Hepatocyte (in vitro differentiated cells): ENCODE data around the gene CYTH2. TPM values are rescaled to one million over a fixed set of nuclear protein-coding genes. Genes with fewer than 3 reads are reported as not detected.
A peak's percentile ranks its signal among the peaks of the same experiment; 100 is the strongest.

Source experiments
- DNase-seq: peaks from one replicate; pipeline ENCODE4 v3.0.0-alpha.2; 2016; ENCODE audit warnings: low spot score
- H2AFZ ChIP-seq: fragments of 200-600 bp; sonication (generic); 2 replicates; pipeline ENCODE4 v1.6.0; 2016; ENCODE audit warnings: antibody characterized with exemption, mild to moderate bottlenecking
- H3K27ac ChIP-seq: fragments of 200-600 bp; sonication (generic); 2 replicates; pipeline ENCODE4 v1.5.1; 2016; ENCODE audit warnings: mild to moderate bottlenecking
- H3K27me3 ChIP-seq: fragments of 200-600 bp; sonication (generic); 2 replicates; pipeline ENCODE4 v1.6.1; 2016
- H3K36me3 ChIP-seq: fragments of 200-600 bp; sonication (generic); replicated peaks from 2 replicates; pipeline ENCODE4 v1.5.1; 2016; ENCODE audit warnings: low read depth; ENCODE audit not compliant: insufficient read depth
- H3K4me1 ChIP-seq: fragments of 200-600 bp; sonication (generic); 2 replicates; pipeline ENCODE4 v1.5.1; 2016; ENCODE audit warnings: mild to moderate bottlenecking, moderate library complexity; ENCODE audit not compliant: insufficient read depth
- H3K4me2 ChIP-seq: fragments of 200-600 bp; sonication (generic); 2 replicates; pipeline ENCODE4 v1.6.0; 2016
- H3K4me3 ChIP-seq: fragments of 200-600 bp; sonication (generic); 2 replicates; pipeline ENCODE4 v1.5.1; 2016; ENCODE audit warnings: mild to moderate bottlenecking
- H3K79me2 ChIP-seq: fragments of 200-600 bp; sonication (generic); 2 replicates; pipeline ENCODE4 v1.6.0; 2017; ENCODE audit warnings: mild to moderate bottlenecking
- H3K9me2 ChIP-seq: fragments of 200-600 bp; sonication (generic); replicated peaks from 2 replicates; pipeline ENCODE4 v1.6.0; 2017; ENCODE audit warnings: mild to moderate bottlenecking; ENCODE audit not compliant: insufficient read depth
- H3K9me3 ChIP-seq: fragments of 200-600 bp; sonication (generic); 2 replicates; pipeline ENCODE4 v1.5.1; 2016; ENCODE audit warnings: low read depth, mild to moderate bottlenecking
- H4K20me1 ChIP-seq: fragments of 200-600 bp; sonication (generic); 2 replicates; pipeline ENCODE4 v1.6.0; 2016; ENCODE audit warnings: mild to moderate bottlenecking; ENCODE audit not compliant: insufficient read depth, poor library complexity, severe bottlenecking
- EZH2 ChIP-seq: fragments of 200-600 bp; sonication (generic); IDR thresholded peaks from 2 replicates; pipeline ENCODE4 v1.6.1; 2016; ENCODE audit warnings: antibody characterized with exemption, mild to moderate bottlenecking, borderline replicate concordance
- EZH2phosphoT487 ChIP-seq: fragments of 200-600 bp; sonication (generic); IDR thresholded peaks from one replicate; pipeline ENCODE4 v1.6.1; 2018; ENCODE audit warnings: antibody characterized with exemption, mild to moderate bottlenecking, low read depth, moderate library complexity; ENCODE audit not compliant: unreplicated experiment, severe bottlenecking
- WGBS: methylation state at CpG from one replicate; pipeline ENCODE4 v1.1.6; 2016; ENCODE audit warnings: low lambda C conversion rate; ENCODE audit errors: missing lambda C conversion rate; 5-methylcytosine and 5-hydroxymethylcytosine counted together
- polyA plus RNA-seq: library from polyadenylated mRNA; unstranded; fragments of >200 nt; fragmentation: Nextera tagmentation; extraction: Ambion mirVana; gene quantifications from 2 replicates; pipeline ENCODE4 v1.2.1, GENCODE V29; 2016
- total RNA-seq: library from RNA; depleted of rRNA; stranded (reverse); fragments of >200 nt; gene quantifications from 2 replicates; pipeline ENCODE4 v1.2.3, GENCODE V29; 2014
- TF ChIP-seq, protein P1 (sequence below): fragments of 200-600 bp; sonication (generic); IDR thresholded peaks from 2 replicates; pipeline ENCODE4 v1.5.1; 2016; ENCODE audit warnings: antibody characterized with exemption, mild to moderate bottlenecking; ENCODE audit not compliant: poor library complexity

Gene CYTH2
- total and polyA plus RNA-seq, 2 experiments from 2014 or later = 63.1 to 80.1 TPM

DNA sequence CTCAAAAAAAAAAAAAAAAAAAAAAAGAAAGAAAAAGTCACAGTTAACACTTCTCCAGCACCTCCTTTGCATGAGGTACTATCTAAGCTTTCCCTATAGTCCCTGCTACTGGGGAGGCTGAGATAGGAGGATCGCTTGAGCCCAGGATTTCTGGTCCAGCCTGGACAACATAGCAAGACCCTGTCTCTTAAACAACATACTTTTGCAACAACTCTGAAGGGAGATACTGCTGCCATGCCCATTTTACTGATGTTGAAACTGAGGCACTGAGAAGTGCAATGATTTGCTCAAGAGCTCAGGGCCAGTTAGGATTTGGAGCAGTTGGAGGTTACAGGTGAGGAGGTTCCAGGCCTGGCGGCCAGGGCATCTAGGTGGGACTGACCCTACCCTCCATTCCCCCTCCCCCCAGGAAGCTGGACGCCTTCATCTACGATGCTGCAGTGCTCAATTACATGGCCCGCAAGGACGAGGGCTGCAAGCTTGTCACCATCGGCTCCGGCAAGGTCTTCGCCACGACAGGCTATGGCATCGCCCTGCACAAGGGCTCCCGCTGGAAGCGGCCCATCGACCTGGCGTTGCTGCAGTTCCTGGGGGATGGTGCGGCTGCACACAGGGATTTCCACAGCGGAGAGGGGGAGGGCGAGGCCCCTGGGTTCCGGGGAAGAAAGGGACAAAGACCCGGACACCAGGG is 27.7 kb upstream of the CYTH2 start:
- 92% methylated on average over 19 of the region's 20 CpGs for WGBS
- Histone ChIP-seq H3K27ac (no peak overlapping the region), H2AFZ (no peak overlapping the region), H3K27me3 (peaks cover 7% of the 10 kb centered on the region), H3K9me3 (no peaks in the 10 kb centered on the region), H3K9me2 (no peaks in the 10 kb centered on the region), H3K36me3 (no peaks in the 10 kb centered on the region), H4K20me1 (no peaks in the 10 kb centered on the region), H3K4me1 (peaks cover 7% of the 10 kb centered on the region), H3K79me2 (peaks cover 4% of the 10 kb centered on the region), H3K4me2 (no peak overlapping the region), H3K4me3 (no peak overlapping the region)
- DNase-seq = no peak
- TF ChIP-seq, protein P1, sequence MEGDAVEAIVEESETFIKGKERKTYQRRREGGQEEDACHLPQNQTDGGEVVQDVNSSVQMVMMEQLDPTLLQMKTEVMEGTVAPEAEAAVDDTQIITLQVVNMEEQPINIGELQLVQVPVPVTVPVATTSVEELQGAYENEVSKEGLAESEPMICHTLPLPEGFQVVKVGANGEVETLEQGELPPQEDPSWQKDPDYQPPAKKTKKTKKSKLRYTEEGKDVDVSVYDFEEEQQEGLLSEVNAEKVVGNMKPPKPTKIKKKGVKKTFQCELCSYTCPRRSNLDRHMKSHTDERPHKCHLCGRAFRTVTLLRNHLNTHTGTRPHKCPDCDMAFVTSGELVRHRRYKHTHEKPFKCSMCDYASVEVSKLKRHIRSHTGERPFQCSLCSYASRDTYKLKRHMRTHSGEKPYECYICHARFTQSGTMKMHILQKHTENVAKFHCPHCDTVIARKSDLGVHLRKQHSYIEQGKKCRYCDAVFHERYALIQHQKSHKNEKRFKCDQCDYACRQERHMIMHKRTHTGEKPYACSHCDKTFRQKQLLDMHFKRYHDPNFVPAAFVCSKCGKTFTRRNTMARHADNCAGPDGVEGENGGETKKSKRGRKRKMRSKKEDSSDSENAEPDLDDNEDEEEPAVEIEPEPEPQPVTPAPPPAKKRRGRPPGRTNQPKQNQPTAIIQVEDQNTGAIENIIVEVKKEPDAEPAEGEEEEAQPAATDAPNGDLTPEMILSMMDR = no peak
- TF ChIP-seq EZH2phosphoT487 (no peak), EZH2 (no peak)

DNA sequence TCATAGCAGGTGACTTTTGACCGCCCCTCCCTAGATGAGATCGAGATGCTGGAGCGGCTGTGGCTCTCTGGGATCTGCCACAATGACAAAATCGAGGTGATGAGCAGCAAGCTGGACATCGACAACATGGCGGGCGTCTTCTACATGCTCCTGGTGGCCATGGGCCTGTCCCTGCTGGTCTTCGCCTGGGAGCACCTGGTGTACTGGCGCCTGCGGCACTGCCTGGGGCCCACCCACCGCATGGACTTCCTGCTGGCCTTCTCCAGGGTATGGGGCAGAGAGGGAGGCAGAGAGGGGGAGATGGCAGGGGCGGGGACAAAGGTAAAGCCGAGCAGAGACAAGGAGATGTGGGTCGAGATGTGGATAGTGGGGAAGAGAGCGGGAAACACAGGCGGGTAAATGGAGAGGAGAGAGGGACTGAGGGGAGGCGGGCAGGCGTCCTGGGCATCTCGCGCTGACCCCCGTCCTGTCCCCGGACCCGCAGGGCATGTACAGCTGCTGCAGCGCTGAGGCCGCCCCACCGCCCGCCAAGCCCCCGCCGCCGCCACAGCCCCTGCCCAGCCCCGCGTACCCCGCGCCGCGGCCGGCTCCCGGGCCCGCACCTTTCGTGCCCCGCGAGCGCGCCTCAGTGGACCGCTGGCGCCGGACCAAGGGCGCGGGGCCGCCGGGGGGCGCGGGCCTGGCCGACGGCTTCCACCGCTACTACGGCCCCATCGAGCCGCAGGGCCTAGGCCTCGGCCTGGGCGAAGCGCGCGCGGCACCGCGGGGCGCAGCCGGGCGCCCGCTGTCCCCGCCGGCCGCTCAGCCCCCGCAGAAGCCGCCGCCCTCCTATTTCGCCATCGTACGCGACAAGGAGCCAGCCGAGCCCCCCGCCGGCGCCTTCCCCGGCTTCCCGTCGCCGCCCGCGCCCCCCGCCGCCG is 26.8 kb upstream of the CYTH2 start:
- Histone ChIP-seq H3K27ac (no peak overlapping the region), H3K36me3 (no peaks in the 10 kb centered on the region), H3K27me3 (peaks cover 7% of the 10 kb centered on the region), H3K4me2 (no peak overlapping the region), H3K4me3 (no peak overlapping the region), H2AFZ (no peak overlapping the region), H4K20me1 (no peaks in the 10 kb centered on the region), H3K9me3 (no peaks in the 10 kb centered on the region), H3K79me2 (peaks cover 9% of the 10 kb centered on the region), H3K9me2 (no peaks in the 10 kb centered on the region), H3K4me1 (peaks cover 7% of the 10 kb centered on the region)
- DNase-seq = no peak
- no peak for TF ChIP-seq EZH2phosphoT487
- TF ChIP-seq, protein P1 = no peak
- TF ChIP-seq EZH2 = no peak
- WGBS = 91% methylated on average over 33 of the region's 94 CpGs

DNA sequence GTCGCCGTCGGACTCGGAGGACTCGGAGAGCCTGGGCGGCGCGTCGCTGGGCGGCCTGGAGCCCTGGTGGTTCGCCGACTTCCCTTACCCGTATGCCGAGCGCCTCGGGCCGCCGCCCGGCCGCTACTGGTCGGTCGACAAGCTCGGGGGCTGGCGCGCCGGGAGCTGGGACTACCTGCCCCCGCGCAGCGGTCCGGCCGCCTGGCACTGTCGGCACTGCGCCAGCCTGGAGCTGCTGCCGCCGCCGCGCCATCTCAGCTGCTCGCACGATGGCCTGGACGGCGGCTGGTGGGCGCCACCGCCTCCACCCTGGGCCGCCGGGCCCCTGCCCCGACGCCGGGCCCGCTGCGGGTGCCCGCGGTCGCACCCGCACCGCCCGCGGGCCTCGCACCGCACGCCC is 25.9 kb upstream of the CYTH2 start:
- no peak overlapping the region for H3K4me3 ChIP-seq
- peak overlapping the region; percentile 49 for H3K4me2 ChIP-seq

More for the DNA sequence above, 25.9 kb upstream of the CYTH2 start:
- H3K27ac ChIP-seq = no peak overlapping the region
- no peaks in the 10 kb centered on the region for H4K20me1 ChIP-seq
- H3K27me3 ChIP-seq = peaks cover 7% of the 10 kb centered on the region
- H3K9me3 ChIP-seq = no peaks in the 10 kb centered on the region
- no peaks in the 10 kb centered on the region for H3K9me2 ChIP-seq
- H3K4me1 ChIP-seq = peaks cover 7% of the 10 kb centered on the region
- peaks cover 14% of the 10 kb centered on the region for H3K79me2 ChIP-seq
- 70% methylated on average over 30 of the region's 60 CpGs for WGBS
- DNase-seq = no peak
- no peaks in the 10 kb centered on the region for H3K36me3 ChIP-seq
- no peak overlapping the region for H2AFZ ChIP-seq
- TF ChIP-seq EZH2phosphoT487 (no peak), EZH2 (no peak)
- TF ChIP-seq, protein P1 = no peak
